ENCODE data around the gene ATXN1. TPM values are rescaled to one million over a fixed set of nuclear protein-coding genes. Genes with fewer than 3 reads are reported as not detected.

ATXN1 gene
- total and polyA plus RNA-seq, 2 of the 13 experiments (the other 11 are each of a cell fraction or from before 2014, with no cell fraction given), result 20.7 to 39.5 TPM

DNA sequence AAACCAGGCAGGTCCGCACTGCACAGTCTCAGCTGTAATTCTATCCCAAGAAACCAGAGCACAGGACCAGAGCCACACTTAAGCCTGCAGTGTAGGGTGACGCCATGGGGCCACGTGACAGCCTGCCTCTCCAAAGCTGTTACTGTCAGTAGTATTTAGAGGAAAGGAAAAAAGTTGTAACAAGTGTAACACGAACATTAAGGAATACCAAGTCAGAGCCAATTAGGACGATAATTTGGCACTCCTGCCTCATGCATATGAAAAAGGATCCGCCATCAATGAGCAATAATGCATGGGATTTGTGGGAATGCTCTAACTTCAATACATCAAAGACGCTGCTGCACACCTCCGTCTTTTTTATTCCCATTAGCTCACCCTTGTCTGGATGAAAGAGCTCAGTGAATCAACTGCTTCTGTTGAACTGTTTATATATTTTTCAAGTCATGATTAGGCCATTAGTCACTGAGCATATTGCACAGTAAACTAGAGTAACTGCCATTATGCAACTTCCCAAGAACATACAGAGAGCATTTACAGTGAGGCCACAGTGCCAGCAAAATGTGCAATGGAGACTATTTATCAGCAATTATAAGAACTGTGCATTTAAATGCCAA lies 79.9 kb downstream of the ATXN1 start (continued):
- TF ChIP-seq, protein P1, sequence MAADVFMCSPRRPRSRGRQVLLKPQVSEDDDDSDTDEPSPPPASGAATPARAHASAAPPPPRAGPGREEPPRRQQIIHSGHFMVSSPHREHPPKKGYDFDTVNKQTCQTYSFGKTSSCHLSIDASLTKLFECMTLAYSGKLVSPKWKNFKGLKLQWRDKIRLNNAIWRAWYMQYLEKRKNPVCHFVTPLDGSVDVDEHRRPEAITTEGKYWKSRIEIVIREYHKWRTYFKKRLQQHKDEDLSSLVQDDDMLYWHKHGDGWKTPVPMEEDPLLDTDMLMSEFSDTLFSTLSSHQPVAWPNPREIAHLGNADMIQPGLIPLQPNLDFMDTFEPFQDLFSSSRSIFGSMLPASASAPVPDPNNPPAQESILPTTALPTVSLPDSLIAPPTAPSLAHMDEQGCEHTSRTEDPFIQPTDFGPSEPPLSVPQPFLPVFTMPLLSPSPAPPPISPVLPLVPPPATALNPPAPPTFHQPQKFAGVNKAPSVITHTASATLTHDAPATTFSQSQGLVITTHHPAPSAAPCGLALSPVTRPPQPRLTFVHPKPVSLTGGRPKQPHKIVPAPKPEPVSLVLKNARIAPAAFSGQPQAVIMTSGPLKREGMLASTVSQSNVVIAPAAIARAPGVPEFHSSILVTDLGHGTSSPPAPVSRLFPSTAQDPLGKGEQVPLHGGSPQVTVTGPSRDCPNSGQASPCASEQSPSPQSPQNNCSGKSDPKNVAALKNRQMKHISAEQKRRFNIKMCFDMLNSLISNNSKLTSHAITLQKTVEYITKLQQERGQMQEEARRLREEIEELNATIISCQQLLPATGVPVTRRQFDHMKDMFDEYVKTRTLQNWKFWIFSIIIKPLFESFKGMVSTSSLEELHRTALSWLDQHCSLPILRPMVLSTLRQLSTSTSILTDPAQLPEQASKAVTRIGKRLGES (CRISPR knock-in tag; IDR thresholded peaks at IDR 0.05; ENCODE audit: borderline replicate concordance), result no peak
- TF ChIP-seq POLR2A (IDR thresholded peaks at IDR 0.05; ENCODE audit: insufficient read depth in 1 of 2, low read depth in 2 of 2, low read length in 2 of 2) (no peak), RXRB (CRISPR knock-in tag; IDR thresholded peaks at IDR 0.05; ENCODE audit: borderline replicate concordance) (peak; percentile 82; the same call in 1 of the 2 replicates), BCL6 (CRISPR knock-in tag; IDR thresholded peaks at IDR 0.05) (peak; percentile 74), ZNF772 (CRISPR knock-in tag; IDR thresholded peaks at IDR 0.05) (no peak), CHCHD3 (CRISPR knock-in tag; IDR thresholded peaks at IDR 0.05) (no peak), ZNF589 (CRISPR knock-in tag; conservative IDR thresholded peaks at IDR 0.05) (0 out of 2 replicates have a peak, but pooled peaks have one; percentile 35), GABPB1 (CRISPR knock-in tag; IDR thresholded peaks at IDR 0.05) (no peak), MAZ (IDR thresholded peaks at IDR 0.05; ENCODE audit: borderline replicate concordance, low read depth, low read length) (no peak), MAZ (CRISPR knock-in tag; IDR thresholded peaks at IDR 0.05; ENCODE audit: low read depth) (no peak), HOXA9 (CRISPR knock-in tag; IDR thresholded peaks at IDR 0.05; ENCODE audit: borderline replicate concordance) (no peak), KAT7 (CRISPR knock-in tag; IDR thresholded peaks at IDR 0.05; ENCODE audit: borderline replicate concordance) (no peak), ZNF207 (IDR thresholded peaks at IDR 0.05; ENCODE audit: borderline replicate concordance) (no peak)
- TF ChIP-seq, protein P2, sequence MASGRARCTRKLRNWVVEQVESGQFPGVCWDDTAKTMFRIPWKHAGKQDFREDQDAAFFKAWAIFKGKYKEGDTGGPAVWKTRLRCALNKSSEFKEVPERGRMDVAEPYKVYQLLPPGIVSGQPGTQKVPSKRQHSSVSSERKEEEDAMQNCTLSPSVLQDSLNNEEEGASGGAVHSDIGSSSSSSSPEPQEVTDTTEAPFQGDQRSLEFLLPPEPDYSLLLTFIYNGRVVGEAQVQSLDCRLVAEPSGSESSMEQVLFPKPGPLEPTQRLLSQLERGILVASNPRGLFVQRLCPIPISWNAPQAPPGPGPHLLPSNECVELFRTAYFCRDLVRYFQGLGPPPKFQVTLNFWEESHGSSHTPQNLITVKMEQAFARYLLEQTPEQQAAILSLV (CRISPR knock-in tag; IDR thresholded peaks at IDR 0.05; ENCODE audit: borderline replicate concordance), result no peak
- TF ChIP-seq, protein P3, sequence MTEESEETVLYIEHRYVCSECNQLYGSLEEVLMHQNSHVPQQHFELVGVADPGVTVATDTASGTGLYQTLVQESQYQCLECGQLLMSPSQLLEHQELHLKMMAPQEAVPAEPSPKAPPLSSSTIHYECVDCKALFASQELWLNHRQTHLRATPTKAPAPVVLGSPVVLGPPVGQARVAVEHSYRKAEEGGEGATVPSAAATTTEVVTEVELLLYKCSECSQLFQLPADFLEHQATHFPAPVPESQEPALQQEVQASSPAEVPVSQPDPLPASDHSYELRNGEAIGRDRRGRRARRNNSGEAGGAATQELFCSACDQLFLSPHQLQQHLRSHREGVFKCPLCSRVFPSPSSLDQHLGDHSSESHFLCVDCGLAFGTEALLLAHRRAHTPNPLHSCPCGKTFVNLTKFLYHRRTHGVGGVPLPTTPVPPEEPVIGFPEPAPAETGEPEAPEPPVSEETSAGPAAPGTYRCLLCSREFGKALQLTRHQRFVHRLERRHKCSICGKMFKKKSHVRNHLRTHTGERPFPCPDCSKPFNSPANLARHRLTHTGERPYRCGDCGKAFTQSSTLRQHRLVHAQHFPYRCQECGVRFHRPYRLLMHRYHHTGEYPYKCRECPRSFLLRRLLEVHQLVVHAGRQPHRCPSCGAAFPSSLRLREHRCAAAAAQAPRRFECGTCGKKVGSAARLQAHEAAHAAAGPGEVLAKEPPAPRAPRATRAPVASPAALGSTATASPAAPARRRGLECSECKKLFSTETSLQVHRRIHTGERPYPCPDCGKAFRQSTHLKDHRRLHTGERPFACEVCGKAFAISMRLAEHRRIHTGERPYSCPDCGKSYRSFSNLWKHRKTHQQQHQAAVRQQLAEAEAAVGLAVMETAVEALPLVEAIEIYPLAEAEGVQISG (CRISPR knock-in tag; IDR thresholded peaks at IDR 0.05), result no peak
- TF ChIP-seq, protein P4, sequence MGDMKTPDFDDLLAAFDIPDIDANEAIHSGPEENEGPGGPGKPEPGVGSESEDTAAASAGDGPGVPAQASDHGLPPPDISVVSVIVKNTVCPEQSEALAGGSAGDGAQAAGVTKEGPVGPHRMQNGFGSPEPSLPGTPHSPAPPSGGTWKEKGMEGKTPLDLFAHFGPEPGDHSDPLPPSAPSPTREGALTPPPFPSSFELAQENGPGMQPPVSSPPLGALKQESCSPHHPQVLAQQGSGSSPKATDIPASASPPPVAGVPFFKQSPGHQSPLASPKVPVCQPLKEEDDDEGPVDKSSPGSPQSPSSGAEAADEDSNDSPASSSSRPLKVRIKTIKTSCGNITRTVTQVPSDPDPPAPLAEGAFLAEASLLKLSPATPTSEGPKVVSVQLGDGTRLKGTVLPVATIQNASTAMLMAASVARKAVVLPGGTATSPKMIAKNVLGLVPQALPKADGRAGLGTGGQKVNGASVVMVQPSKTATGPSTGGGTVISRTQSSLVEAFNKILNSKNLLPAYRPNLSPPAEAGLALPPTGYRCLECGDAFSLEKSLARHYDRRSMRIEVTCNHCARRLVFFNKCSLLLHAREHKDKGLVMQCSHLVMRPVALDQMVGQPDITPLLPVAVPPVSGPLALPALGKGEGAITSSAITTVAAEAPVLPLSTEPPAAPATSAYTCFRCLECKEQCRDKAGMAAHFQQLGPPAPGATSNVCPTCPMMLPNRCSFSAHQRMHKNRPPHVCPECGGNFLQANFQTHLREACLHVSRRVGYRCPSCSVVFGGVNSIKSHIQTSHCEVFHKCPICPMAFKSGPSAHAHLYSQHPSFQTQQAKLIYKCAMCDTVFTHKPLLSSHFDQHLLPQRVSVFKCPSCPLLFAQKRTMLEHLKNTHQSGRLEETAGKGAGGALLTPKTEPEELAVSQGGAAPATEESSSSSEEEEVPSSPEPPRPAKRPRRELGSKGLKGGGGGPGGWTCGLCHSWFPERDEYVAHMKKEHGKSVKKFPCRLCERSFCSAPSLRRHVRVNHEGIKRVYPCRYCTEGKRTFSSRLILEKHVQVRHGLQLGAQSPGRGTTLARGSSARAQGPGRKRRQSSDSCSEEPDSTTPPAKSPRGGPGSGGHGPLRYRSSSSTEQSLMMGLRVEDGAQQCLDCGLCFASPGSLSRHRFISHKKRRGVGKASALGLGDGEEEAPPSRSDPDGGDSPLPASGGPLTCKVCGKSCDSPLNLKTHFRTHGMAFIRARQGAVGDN (CRISPR knock-in tag; IDR thresholded peaks at IDR 0.05), result no peak
